ENCODE data around the gene HOXB13.

Gene HOXB13

GRCh38 chr17:48748718-48749566 is 20.4 kb upstream of the HOXB13 start:
- no peak for DNase-seq

GRCh38 chr17:48747445-48748363 is 19.2 kb upstream of the HOXB13 start:
- DNase-seq = no peak

DNA sequence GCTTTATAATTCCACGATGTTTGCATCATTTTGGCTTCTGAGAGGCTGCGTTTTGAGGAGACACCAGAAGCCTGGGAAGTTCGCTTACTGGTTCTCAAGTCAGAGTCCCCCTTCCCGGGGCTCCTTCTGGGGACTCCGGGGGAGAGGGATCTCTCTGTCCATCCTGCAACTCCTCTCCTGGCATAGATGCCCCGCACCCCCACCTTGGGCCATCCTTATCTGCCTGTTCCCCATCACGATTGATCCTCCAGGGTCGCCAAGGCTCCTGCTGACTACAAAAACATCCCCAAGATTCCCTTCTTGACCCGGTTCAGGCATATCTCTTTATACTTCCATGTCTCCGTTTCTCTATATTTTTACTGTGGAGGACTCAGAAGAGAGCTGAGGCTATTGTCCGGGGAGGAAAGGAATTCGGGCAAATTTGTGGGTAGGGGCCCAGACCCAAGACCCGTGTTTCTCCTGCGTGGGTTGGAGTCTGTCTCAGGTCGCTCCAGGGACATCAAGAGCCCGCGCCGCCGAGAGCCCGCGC is 18.4 kb upstream of the HOXB13 start:
- no peak for DNase-seq

DNA sequence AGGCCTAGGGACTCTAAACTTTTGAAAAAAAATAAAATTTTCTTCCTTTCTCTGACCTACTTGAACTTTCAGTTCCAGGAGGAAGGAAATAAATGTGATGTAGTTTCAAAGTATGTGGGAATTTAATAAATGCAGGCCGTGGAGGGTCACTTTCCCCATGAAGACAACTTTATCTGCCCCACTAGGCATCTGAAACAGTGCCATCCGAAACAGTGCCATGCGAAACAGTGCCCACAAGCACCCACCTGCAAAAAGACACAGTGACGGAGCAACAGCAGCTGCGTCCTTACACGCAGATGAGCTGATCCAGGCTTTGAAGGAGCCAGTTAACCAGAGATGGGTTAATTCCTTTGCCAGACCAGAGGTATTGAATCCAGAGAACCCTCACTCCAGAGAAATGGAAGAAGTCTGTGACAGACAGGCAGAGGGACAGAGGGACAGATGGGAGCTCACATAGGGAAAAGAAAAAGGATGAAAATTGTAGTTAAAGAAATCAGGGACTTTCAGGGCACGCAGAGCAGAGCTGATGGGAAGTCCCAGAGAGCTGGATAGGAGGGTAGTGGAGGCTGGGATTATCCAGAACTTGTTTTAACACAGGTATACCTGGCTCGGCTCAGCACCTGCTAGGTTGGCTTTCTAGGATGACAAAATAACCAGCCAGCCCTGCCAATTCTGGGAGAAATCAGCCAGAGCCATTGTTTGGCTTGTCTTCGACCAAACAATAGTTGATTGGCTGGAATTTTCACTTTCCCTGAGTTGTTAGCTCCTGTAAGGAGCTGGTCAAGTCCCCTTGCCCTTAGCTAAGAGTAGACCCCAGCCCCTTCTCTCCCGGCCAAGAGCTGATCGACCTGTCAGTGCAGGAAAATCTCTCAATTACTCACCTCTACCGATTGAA is 17.1 kb upstream of the HOXB13 start:
- DNase-seq = no peak

DNA sequence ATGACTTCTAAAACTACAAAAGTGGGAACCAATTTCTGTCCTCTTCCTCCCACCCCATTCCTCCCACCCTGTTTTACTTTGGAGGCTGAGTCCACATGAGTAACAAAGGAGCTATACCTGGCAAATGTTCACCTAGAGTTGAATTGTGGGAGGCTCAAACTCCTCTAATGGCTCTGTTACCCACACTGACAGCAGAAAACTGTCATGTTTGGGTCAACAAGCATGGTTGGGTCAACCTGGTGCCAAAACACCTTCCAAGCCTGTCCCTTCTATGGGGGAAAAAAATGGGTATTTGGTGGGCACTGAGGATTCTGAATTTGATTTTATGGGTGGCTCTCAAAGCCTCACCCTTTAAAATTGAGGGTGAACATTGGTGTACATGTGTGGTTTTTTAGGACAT is 12.0 kb upstream of the HOXB13 start:
- no peak for DNase-seq

- DNase-seq = no peak
Measured at GRCh38 chr17:48738803-48739526, 10.4 kb upstream of the HOXB13 start.

DNA sequence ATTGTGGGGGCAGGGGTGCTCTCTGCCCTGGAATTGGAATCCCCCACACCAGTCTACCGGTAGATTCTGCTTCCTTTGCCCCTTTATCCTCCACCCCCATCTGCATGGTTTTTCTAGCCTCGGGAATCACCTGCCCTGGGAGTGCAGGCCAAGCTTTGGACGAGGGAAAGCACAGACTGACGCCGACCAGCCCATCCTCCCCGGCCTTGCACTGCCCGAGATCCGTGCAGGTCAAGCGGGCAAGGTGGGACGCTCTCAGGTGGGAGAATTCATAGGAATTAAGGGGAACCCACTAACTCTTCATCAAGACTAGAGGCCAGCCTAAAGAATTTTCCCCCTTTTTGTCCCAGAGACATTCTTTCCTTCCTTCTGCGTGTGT is 9.9 kb upstream of the HOXB13 start:
- DNase-seq = no peak

GRCh38 chr17:48737330-48738043 is 8.9 kb upstream of the HOXB13 start:
- DNase-seq = no peak

- no peak for DNase-seq
Measured at GRCh38 chr17:48735062-48735351, 6.5 kb upstream of the HOXB13 start.

DNA sequence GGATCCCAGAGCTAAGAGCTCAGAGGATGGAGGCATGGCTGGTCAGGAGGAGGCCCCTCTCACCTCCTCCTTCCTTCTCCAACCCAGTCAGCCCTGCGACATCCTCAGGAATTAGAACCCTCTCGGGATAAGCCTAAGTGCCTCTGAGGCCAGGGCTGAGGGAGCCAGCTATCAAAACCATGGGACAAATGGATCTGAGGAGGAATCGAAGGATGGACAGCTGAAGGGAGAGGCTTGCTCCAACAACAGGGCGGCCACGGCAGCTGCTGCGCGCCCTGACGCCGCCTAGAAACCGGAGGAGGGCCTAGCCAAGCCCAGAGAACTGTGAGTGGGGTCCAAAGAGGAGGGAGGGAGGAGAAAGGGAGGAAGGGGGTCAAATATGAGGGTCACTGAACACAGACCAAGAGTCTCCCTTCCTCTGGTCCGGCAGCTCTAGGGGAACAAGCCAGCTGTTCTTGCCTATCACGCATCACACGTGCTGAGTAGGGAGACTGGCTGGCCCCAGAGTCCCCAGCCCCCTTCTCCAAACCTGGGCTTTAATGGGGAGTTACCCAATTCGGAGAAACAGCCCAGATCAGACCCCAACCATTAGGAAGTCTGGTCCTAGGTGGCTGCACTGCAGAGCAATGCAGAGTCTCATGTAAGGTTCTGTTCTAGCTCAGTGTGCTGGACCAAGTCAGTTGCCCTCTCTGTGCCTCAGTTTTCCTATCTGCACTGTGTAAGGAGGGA is 5.9 kb upstream of the HOXB13 start:
- no peak for DNase-seq

GRCh38 chr17:48733632-48734328 is 5.2 kb upstream of the HOXB13 start:
- DNase-seq = no peak

DNA sequence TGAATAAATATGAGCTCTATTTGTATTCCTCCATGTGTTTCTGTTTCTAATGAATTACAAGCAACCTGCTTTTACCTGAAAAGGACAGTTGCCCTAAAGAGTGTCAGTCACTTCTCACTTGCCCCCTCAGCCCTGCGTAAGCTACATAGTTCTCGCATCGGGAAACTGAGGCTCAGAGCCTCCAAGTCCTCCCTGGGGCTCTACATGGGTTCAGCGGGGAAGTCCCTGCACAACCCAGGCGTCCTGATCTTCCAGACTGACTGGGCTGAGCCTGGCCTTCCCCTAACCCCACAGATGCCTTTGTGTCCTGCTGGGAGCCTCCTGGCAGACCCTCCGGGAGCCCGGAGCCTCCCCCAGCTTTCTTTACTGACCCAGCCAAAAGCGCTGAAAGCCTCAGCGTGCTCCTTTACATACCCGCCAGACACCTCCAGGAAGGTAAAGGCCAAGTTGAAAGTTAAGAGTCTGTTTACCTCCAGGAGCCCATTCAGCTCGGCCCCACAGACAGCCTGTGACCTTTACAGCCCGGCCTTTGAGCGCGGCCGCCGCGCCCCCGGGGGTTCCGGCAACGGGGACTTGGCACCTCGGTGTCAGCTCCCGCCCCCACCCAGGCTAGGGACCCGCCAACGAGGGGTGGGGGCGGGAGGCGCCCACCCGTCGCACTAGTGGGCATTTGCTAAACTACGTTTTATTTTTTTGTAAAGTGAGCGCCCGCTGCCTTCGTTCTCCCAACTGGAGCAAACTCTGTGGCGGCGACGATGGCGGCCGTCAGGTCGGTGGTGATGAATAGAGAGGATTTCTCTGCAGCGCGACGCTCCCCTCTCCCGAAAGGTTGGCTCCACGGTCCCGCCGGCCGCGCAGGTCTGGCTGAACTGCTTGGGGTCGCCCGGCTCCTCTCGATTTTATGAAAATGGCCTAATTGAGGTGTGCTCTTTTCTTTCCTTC is 4.4 kb upstream of the HOXB13 start:
- no peak for DNase-seq

DNA sequence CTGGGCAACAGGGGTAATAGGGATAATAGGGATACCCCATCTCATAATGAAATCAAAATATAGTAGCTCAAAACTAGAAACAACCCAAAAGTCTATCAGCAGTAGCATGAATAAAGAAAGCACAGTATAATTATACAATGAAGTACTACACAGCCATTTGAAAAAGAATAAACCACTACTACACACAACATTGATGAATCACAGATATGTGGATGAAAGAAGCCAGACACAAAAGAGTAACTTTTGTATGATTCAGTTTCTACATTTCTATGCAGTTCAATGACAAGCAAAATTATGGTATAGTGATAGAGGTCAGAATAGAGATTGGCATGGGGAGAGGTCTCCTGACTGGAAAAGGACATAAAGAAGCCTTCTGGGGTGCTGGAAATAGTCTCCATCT is 2.8 kb upstream of the HOXB13 start:
- DNase-seq = no peak

DNA sequence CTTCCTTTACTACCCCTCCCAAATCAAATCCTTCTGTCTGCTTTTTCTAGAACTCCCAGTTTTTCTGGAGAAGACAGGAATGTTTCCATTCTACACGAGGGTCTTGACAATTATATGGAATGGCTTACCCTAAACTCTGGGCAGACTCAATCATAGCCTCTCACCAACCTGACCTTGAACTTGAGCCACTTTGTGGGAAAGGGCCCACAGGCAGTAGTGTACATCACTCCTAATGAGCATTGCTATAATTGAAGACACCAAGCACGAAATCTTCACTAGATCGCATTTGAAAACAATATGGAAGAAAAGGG is 1.6 kb upstream of the HOXB13 start:
- DNase-seq = no peak

GRCh38 chr17:48729335-48730239 is 1.0 kb upstream of the HOXB13 start:
- no peak for DNase-seq

DNA sequence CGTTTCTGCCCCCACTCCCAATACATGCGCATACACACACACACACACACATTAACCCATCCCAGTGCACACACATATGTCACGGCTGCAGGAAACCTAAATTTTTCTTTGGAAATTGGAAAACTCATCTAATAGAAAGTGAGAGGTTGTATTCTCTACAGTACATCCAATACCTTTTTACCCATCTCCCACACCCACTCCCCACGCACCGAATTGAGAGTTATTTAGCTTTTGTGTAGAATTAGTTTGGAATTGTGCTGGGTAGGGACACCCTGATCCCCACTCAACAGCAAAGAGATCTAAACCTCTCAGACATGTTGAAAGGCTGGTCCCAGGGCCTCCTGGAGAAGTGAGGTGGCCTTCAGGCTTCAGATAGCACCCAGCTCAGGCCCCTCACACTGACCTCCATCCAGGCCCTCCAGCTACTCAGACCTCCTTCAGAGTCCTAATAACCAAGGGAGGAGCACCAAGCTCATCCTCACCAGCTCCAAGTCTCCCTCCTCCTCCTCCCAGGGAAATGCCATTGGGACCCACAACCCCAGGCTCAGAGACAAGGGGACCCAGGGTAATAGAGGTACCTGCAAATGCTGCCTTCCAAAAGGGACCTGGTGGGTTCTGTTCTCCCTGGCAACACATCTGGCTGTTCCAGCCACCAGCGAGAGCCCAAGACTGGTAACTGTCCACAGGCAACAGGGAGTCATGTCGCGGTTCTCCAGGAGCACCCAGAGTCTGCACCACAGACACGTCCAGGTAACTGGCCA is 955 bp downstream of the HOXB13 start:
- no peak for DNase-seq

GRCh38 chr17:48726916-48727286 is 1.6 kb downstream of the HOXB13 start:
- DNase-seq = no peak

All from NCI-H2081 treated with DMSO at 0.1 percent for 48 hours (cell line).